HepG2 (cell line): Measurements from ENCODE around the gene SLC34A3. TPM values are rescaled to one million over a fixed set of nuclear protein-coding genes. Genes with fewer than 3 reads are reported as not detected.

ENCODE experiments used
- BHLHE40 ChIP-seq: IDR thresholded peaks from 2 replicates; pipeline ENCODE4 v1.6.1; 2011; ENCODE audit warnings: low read length, improper control_type of control experiment
- HOXA9 ChIP-seq: sonication (generic); formaldehyde crosslinking; IDR thresholded peaks from 2 replicates; pipeline ENCODE4 v1.8.1; 2022; ENCODE audit warnings: missing genetic modification reagents, mild to moderate bottlenecking, moderate library complexity, borderline replicate concordance
- KDM4B ChIP-seq: sonication (generic); formaldehyde crosslinking; IDR thresholded peaks from 2 replicates; pipeline ENCODE4 v1.4.0; 2020; ENCODE audit warnings: missing genetic modification reagents
- KLF13 ChIP-seq: sonication (generic); formaldehyde crosslinking; IDR thresholded peaks from 2 replicates; pipeline ENCODE4 v1.4.0; 2020; ENCODE audit warnings: mild to moderate bottlenecking, missing genetic modification reagents
- NFE2L2 ChIP-seq: fragments of 150-350 bp; IDR thresholded peaks from 2 replicates; pipeline ENCODE4 v1.6.1; 2014; ENCODE audit warnings: low read length
- RNF2 ChIP-seq: fragments of 450-650 bp; conservative IDR thresholded peaks from 2 replicates; pipeline ENCODE4 v1.6.1; 2016; ENCODE audit warnings: low read depth
- RORA ChIP-seq: sonication (generic); formaldehyde crosslinking; IDR thresholded peaks from 2 replicates; pipeline ENCODE4 v1.5.0; 2020; ENCODE audit warnings: mild to moderate bottlenecking, missing genetic modification reagents, moderate library complexity
- XBP1 ChIP-seq: sonication (generic); formaldehyde crosslinking; IDR thresholded peaks from 2 replicates; pipeline ENCODE4 v1.5.0; 2020; ENCODE audit warnings: missing genetic modification reagents
- ZNF17 ChIP-seq: sonication (generic); formaldehyde crosslinking; IDR thresholded peaks from 2 replicates; pipeline ENCODE4 v1.5.0; 2020; ENCODE audit warnings: mild to moderate bottlenecking, missing genetic modification reagents
- ZNF20 ChIP-seq: sonication (generic); formaldehyde crosslinking; IDR thresholded peaks from 2 replicates; pipeline ENCODE4 v1.4.0; 2020; ENCODE audit warnings: mild to moderate bottlenecking, moderate library complexity, missing genetic modification reagents
- ZNF44 ChIP-seq: sonication (generic); formaldehyde crosslinking; IDR thresholded peaks from 2 replicates; pipeline ENCODE4 v1.5.1; 2020; ENCODE audit warnings: mild to moderate bottlenecking, missing genetic modification reagents
- polyA plus RNA-seq, 8 experiments: library from polyadenylated mRNA; depleted of rRNA in 3 of 8; stranded (reverse) in 7 of 8; unstranded in 1 of 8; fragments of >200 nt; fragmentation: Illumina TruSeq in 4 of 8; extraction: Trizol in 4 of 8; gene quantifications; 2 replicates each; pipeline versions ENCODE4 v1.2.1 to v1.2.3, GENCODE V29; 2011 to 2016; ENCODE audit warnings: low read depth in 4 of 8, missing spikeins in 1 of 8, mixed read lengths in 1 of 8; ENCODE audit not compliant: insufficient read depth in 1 of 8
- total RNA-seq, 5 experiments: library from RNA; depleted of rRNA; stranded (reverse); fragments of >200 nt; fragmentation: Illumina TruSeq; extraction: Trizol; gene quantifications; 2 replicates each; pipeline ENCODE4 v1.2.3, GENCODE V29; 2016; ENCODE audit warnings: low read depth in 1 of 5
- TF ChIP-seq, protein P1 (sequence below): IDR thresholded peaks from 2 replicates; pipeline ENCODE4 v1.6.1; 2016; ENCODE audit warnings: missing compliant biosample characterization, missing genetic modification reagents, borderline replicate concordance
- TF ChIP-seq, protein P2 (sequence below): sonication (generic); formaldehyde crosslinking; IDR thresholded peaks from 2 replicates; pipeline ENCODE4 v1.5.1; 2020; ENCODE audit warnings: missing genetic modification reagents, mild to moderate bottlenecking, borderline replicate concordance
- TF ChIP-seq, protein P3 (sequence below): sonication (generic); formaldehyde crosslinking; IDR thresholded peaks from 2 replicates; pipeline ENCODE4 v1.4.0; 2020; ENCODE audit warnings: missing genetic modification reagents; ENCODE audit errors: not compliant biosample characterization
- TF ChIP-seq, protein P4 (sequence below): sonication (generic); formaldehyde crosslinking; IDR thresholded peaks from 2 replicates; pipeline ENCODE4 v1.4.0; 2020; ENCODE audit warnings: low read depth, mild to moderate bottlenecking, missing genetic modification reagents
- TF ChIP-seq, protein P5 (sequence below): sonication (generic); formaldehyde crosslinking; conservative IDR thresholded peaks from 2 replicates; pipeline ENCODE4 v1.4.0; 2020; ENCODE audit warnings: mild to moderate bottlenecking, missing genetic modification reagents, moderate library complexity
- TF ChIP-seq, protein P6 (sequence below): sonication (generic); formaldehyde crosslinking; IDR thresholded peaks from 2 replicates; pipeline ENCODE4 v1.4.0; 2020; ENCODE audit warnings: low read depth, mild to moderate bottlenecking, missing genetic modification reagents
- TF ChIP-seq, protein P7 (sequence below): IDR thresholded peaks from 2 replicates; pipeline ENCODE4 v1.6.1; 2016; ENCODE audit warnings: missing biosample characterization, missing genetic modification reagents, low read depth

Gene SLC34A3
- total and polyA plus RNA-seq, 2 of the 13 experiments (the other 11 are each of a cell fraction or from before 2014, with no cell fraction given): 0.07 to 1.0 TPM

DNA sequence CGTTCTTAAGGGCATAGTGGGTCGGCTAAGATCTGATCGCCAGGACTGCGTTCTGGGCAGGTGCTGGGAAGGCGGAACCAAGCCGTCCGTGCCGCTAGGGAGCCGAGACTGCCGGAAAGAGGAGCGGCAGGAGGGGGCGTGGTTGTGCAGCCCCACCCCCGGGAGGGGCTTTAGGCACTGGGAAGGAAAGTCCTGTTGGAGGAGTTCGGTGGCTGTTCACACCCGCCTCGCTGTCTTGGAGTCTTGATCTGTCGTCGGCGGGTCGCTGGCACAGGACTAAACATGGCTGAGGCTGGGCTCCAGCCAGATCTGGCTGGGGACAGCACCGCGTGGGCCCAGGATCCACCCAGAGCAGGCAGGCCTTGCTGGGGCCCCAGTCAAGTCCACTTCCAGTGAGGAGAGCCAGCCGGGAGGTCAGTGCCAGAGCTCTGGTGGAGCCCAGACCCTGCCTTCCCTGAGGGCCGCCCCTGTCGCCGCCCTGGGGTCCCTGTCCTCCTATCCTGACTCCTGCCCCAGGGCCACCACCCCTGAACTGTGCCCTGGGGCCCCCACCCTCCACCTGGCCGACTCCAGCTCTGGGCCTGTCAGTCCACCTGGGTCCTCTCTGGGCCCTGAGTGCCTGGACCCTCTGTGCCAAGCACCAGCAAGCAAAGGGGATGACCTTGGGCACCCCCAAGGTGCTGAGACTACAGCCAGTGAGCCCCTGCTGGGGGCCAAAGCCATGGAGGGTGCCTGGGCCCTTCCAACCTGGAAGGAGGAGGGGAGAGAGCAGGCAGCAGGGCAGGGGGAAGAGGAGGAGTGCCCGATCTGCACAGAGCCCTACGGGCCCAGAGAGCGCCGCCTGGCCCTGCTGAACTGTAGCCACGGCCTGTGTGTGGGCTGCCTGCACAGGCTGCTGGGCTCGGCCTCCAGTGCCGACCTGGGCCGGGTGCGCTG, 13.2 kb upstream of the SLC34A3 start (continued):
- TF ChIP-seq, protein P1, sequence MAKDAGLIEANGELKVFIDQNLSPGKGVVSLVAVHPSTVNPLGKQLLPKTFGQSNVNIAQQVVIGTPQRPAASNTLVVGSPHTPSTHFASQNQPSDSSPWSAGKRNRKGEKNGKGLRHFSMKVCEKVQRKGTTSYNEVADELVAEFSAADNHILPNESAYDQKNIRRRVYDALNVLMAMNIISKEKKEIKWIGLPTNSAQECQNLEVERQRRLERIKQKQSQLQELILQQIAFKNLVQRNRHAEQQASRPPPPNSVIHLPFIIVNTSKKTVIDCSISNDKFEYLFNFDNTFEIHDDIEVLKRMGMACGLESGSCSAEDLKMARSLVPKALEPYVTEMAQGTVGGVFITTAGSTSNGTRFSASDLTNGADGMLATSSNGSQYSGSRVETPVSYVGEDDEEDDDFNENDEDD (CRISPR knock-in tag): peak; percentile 40; the same call in 1 of the 2 replicates
- no peak for TF ChIP-seq HOXA9 (CRISPR knock-in tag)
- TF ChIP-seq ZNF17 (CRISPR knock-in tag): no peak
- TF ChIP-seq, protein P2, sequence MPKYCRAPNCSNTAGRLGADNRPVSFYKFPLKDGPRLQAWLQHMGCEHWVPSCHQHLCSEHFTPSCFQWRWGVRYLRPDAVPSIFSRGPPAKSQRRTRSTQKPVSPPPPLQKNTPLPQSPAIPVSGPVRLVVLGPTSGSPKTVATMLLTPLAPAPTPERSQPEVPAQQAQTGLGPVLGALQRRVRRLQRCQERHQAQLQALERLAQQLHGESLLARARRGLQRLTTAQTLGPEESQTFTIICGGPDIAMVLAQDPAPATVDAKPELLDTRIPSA (CRISPR knock-in tag): 0 out of 2 replicates have a peak, but pooled peaks have one; percentile 27
- TF ChIP-seq BHLHE40: no peak
- TF ChIP-seq RORA (CRISPR knock-in tag): no peak
- 0 out of 2 replicates have a peak, but pooled peaks have one; percentile 42 for TF ChIP-seq KDM4B (CRISPR knock-in tag)
- TF ChIP-seq, protein P3, sequence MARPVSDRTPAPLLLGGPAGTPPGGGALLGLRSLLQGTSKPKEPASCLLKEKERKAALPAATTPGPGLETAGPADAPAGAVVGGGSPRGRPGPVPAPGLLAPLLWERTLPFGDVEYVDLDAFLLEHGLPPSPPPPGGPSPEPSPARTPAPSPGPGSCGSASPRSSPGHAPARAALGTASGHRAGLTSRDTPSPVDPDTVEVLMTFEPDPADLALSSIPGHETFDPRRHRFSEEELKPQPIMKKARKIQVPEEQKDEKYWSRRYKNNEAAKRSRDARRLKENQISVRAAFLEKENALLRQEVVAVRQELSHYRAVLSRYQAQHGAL (CRISPR knock-in tag): no peak
- TF ChIP-seq RNF2: no peak
- TF ChIP-seq, protein P4, sequence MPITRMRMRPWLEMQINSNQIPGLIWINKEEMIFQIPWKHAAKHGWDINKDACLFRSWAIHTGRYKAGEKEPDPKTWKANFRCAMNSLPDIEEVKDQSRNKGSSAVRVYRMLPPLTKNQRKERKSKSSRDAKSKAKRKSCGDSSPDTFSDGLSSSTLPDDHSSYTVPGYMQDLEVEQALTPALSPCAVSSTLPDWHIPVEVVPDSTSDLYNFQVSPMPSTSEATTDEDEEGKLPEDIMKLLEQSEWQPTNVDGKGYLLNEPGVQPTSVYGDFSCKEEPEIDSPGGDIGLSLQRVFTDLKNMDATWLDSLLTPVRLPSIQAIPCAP: no peak
- no peak for TF ChIP-seq ZNF20
- no peak for TF ChIP-seq XBP1 (CRISPR knock-in tag)
- no peak for TF ChIP-seq ZNF44 (CRISPR knock-in tag)
- TF ChIP-seq, protein P5, sequence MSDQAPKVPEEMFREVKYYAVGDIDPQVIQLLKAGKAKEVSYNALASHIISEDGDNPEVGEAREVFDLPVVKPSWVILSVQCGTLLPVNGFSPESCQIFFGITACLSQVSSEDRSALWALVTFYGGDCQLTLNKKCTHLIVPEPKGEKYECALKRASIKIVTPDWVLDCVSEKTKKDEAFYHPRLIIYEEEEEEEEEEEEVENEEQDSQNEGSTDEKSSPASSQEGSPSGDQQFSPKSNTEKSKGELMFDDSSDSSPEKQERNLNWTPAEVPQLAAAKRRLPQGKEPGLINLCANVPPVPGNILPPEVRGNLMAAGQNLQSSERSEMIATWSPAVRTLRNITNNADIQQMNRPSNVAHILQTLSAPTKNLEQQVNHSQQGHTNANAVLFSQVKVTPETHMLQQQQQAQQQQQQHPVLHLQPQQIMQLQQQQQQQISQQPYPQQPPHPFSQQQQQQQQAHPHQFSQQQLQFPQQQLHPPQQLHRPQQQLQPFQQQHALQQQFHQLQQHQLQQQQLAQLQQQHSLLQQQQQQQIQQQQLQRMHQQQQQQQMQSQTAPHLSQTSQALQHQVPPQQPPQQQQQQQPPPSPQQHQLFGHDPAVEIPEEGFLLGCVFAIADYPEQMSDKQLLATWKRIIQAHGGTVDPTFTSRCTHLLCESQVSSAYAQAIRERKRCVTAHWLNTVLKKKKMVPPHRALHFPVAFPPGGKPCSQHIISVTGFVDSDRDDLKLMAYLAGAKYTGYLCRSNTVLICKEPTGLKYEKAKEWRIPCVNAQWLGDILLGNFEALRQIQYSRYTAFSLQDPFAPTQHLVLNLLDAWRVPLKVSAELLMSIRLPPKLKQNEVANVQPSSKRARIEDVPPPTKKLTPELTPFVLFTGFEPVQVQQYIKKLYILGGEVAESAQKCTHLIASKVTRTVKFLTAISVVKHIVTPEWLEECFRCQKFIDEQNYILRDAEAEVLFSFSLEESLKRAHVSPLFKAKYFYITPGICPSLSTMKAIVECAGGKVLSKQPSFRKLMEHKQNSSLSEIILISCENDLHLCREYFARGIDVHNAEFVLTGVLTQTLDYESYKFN (CRISPR knock-in tag): no peak
- TF ChIP-seq, protein P6, sequence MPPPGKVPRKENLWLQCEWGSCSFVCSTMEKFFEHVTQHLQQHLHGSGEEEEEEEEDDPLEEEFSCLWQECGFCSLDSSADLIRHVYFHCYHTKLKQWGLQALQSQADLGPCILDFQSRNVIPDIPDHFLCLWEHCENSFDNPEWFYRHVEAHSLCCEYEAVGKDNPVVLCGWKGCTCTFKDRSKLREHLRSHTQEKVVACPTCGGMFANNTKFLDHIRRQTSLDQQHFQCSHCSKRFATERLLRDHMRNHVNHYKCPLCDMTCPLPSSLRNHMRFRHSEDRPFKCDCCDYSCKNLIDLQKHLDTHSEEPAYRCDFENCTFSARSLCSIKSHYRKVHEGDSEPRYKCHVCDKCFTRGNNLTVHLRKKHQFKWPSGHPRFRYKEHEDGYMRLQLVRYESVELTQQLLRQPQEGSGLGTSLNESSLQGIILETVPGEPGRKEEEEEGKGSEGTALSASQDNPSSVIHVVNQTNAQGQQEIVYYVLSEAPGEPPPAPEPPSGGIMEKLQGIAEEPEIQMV (CRISPR knock-in tag): 0 out of 2 replicates have a peak, but pooled peaks have one; percentile 23
- TF ChIP-seq, protein P7, sequence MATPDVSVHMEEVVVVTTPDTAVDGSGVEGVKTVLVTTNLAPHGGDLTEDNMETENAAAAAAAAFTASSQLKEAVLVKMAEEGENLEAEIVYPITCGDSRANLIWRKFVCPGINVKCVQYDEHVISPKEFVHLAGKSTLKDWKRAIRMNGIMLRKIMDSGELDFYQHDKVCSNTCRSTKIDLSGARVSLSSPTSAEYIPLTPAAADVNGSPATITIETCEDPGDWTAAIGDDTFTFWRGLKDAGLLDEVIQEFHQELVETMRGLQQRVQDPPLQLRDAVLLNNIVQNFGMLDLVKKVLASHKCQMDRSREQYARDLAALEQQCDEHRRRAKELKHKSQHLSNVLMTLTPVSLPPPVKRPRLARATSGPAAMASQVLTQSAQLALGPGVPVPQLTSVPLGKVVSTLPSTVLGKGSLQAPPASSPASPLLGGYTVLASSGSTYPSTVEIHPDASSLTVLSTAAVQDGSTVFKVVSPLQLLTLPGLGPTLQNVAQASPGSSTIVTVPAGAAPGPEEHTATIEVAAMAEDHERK: no peak
- peak; percentile 34; the same call in 1 of the 2 replicates for TF ChIP-seq KLF13 (CRISPR knock-in tag)
- TF ChIP-seq NFE2L2: no peak
